Chondrocyte (in vitro differentiated cells): ENCODE measurements around the gene ST3GAL6. TPM values are rescaled to one million over a fixed set of nuclear protein-coding genes. Genes with fewer than 3 reads are reported as not detected.

ENCODE experiments used
- DNase-seq: peaks from one replicate; pipeline ENCODE4 v3.0.0; 2021; ENCODE audit warnings: mixed read lengths, low spot score
- H3K27ac Mint-ChIP-seq: one replicate; pipeline ENCODE4 v1.8.0; 2021; ENCODE audit warnings: mild to moderate bottlenecking, moderate library complexity, mixed read lengths; ENCODE audit not compliant: unreplicated experiment
- H3K27me3 Mint-ChIP-seq: 2 replicates; pipeline ENCODE4 v1.8.0; 2021; ENCODE audit warnings: low read depth, mixed read lengths
- H3K36me3 Mint-ChIP-seq: 2 replicates; pipeline ENCODE4 v1.8.0; 2021; ENCODE audit warnings: low read depth, mixed read lengths
- H3K4me1 Mint-ChIP-seq: 2 replicates; pipeline ENCODE4 v1.8.0; 2021; ENCODE audit warnings: low read depth, mild to moderate bottlenecking, mixed read lengths
- H3K4me3 Mint-ChIP-seq: one replicate; pipeline ENCODE4 v1.8.0; 2021; ENCODE audit warnings: mild to moderate bottlenecking, moderate library complexity, mixed read lengths; ENCODE audit not compliant: unreplicated experiment
- H3K9me3 Mint-ChIP-seq: 2 replicates; pipeline ENCODE4 v1.8.0; 2021; ENCODE audit warnings: low read depth, mixed read lengths
- total RNA-seq: library from RNA; stranded (reverse); gene quantifications from 3 replicates; pipeline ENCODE4 v1.2.1, GENCODE V29; 2021
- TF ChIP-seq, protein P1 (sequence below): fragments of 200-600 bp; sonication (generic); IDR thresholded peaks from 2 replicates; pipeline ENCODE4 v1.5.0; 2021; ENCODE audit warnings: antibody characterized with exemption, mild to moderate bottlenecking, moderate library complexity

Gene ST3GAL6
- total RNA-seq, 1 donor from 2014 or later, result 0.32 TPM

DNA sequence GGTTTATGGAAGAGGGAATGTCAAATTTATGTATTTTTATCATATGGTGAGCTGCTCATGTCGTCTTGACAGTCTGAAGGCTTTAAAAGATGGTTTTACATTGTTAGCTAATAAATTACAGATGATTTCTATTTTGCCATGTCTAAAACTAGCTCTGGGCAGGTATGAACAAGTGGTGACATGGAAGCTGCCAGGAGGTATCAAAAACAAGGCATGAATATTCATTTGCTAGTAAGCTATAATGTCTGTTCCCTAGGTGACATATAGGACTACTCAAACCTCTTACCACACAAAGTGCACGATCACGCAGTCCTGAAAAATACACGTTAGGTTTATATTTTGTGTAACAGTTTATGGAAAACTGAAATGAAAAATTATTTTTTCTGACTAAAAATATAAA is 34.8 kb downstream of the ST3GAL6 start:
- TF ChIP-seq, protein P1, sequence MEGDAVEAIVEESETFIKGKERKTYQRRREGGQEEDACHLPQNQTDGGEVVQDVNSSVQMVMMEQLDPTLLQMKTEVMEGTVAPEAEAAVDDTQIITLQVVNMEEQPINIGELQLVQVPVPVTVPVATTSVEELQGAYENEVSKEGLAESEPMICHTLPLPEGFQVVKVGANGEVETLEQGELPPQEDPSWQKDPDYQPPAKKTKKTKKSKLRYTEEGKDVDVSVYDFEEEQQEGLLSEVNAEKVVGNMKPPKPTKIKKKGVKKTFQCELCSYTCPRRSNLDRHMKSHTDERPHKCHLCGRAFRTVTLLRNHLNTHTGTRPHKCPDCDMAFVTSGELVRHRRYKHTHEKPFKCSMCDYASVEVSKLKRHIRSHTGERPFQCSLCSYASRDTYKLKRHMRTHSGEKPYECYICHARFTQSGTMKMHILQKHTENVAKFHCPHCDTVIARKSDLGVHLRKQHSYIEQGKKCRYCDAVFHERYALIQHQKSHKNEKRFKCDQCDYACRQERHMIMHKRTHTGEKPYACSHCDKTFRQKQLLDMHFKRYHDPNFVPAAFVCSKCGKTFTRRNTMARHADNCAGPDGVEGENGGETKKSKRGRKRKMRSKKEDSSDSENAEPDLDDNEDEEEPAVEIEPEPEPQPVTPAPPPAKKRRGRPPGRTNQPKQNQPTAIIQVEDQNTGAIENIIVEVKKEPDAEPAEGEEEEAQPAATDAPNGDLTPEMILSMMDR, result no peak
- Mint-ChIP-seq H3K27ac (no peak overlapping the region), H3K9me3 (no peaks in the 10 kb centered on the region), H3K27me3 (no peaks in the 10 kb centered on the region), H3K36me3 (peaks cover 30% of the 10 kb centered on the region), H3K4me1 (no peaks in the 10 kb centered on the region), H3K4me3 (no peak overlapping the region)
- no peak for DNase-seq

DNA sequence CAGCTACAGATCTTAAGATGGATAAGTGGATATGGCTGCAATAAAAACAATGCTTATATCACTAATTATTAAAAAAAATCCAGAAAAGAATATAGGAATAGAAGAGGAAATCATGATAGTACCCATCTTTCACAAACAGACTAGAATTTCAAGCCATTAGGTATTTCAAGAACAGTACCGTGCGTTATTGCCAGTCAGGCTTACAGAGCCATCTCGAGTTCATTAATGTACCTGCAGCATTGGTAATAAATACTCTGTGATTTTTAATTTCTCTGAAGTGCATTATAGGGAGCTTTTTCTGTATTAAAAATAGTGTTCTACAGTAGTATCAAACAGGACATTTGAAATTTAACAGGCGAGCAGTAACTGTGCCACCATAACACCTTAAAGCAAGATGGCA is 35.7 kb downstream of the ST3GAL6 start:
- Mint-ChIP-seq H3K36me3 (peaks cover 30% of the 10 kb centered on the region), H3K27me3 (no peaks in the 10 kb centered on the region), H3K4me1 (no peaks in the 10 kb centered on the region), H3K9me3 (no peaks in the 10 kb centered on the region), H3K27ac (no peak overlapping the region), H3K4me3 (no peak overlapping the region)
- TF ChIP-seq, protein P1, result no peak
- no peak for DNase-seq

DNA sequence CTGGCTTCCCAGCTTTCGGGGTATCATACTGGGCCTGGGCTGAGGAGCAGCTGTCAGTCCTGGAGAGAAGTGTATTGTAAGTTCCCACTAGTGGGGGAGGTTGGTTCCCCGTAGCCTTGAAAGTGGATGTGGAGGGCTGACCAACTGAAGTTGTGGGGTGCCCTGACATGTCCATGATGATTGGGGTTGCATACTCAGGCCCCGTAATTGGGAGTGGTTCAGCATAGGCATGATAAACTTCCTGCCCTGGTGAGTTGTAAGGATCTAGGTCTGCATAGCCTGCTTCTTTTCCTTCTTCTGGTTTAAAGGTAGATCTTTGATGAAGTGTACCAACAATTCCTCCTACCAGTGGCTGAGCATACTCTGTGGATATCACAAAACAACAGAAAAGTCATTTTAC is 36.3 kb downstream of the ST3GAL6 start:
- Mint-ChIP-seq H3K4me1 (no peaks in the 10 kb centered on the region), H3K27ac (no peak overlapping the region)

DNA sequence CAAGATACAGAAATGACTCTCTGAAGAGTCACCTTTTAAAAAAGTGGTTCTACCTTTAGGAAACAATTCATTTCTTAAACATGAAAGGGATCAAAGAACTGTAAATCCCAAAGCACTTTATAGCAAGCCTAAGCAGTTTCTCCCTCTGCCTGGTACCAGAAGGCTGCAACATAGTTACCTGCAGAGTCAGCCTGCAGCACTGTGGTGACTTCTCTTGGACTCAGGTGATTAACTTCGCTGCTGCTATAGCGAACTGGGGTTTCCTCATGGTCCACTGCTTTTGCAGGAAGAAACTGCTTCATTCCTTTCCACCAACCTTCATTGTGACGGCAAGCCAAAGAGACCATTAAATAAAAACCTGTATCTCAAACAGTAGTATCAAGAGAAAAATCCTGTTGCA is 37.3 kb downstream of the ST3GAL6 start:
- Mint-ChIP-seq H3K27ac (no peak overlapping the region), H3K9me3 (no peaks in the 10 kb centered on the region)
- TF ChIP-seq, protein P1, result no peak

More for the DNA sequence above, 36.3 kb downstream of the ST3GAL6 start:
- Mint-ChIP-seq H3K27me3 (no peaks in the 10 kb centered on the region), H3K9me3 (no peaks in the 10 kb centered on the region), H3K36me3 (peaks cover 30% of the 10 kb centered on the region), H3K4me3 (no peak overlapping the region)
- DNase-seq, result no peak
- TF ChIP-seq, protein P1, result no peak

DNA sequence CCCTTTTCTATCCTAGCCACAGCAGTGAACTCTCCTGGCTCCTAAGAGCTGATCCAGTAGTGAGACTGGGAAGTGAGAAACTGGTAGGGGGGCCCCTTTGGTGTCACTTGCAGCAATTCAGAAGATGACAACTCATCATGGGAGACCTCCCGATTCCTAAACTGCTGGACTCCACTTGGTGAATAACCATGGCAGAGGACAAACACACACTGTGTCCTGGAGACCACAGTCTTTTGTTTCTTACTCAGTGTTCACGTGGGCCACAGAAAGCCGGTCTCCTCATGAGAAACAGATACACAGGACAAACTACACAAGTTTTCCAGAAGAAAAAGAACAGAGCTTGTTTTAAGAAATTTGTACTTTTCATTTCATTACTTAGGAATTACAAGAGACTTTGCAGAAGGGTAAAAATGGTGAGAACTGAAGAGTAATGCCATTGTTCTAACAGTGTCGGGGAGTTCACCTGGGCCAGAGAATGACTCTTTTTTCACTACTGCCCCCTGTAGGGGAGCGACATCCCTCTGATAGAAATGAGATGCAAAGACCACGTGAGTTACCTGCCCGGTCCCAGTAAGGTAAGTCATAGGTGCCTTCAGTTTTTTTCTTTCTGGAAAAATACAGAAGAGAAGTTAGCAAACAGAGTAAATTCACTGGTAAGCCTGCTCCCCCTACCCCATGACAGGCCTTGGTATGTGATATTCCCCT is 38.1 kb downstream of the ST3GAL6 start:
- no peaks in the 10 kb centered on the region for H3K9me3 Mint-ChIP-seq
- TF ChIP-seq, protein P1, result peak; percentile 42
- no peaks in the 10 kb centered on the region for H3K4me1 Mint-ChIP-seq
- H3K4me3 Mint-ChIP-seq, result no peak overlapping the region
- peaks cover 32% of the 10 kb centered on the region for H3K36me3 Mint-ChIP-seq
- no peaks in the 10 kb centered on the region for H3K27me3 Mint-ChIP-seq
- no peak for DNase-seq
- H3K27ac Mint-ChIP-seq, result no peak overlapping the region

More for the DNA sequence above, 37.3 kb downstream of the ST3GAL6 start:
- no peak overlapping the region for H3K4me3 Mint-ChIP-seq
- no peaks in the 10 kb centered on the region for H3K4me1 Mint-ChIP-seq
- H3K36me3 Mint-ChIP-seq, result peaks cover 32% of the 10 kb centered on the region
- no peak for DNase-seq
- H3K27me3 Mint-ChIP-seq, result no peaks in the 10 kb centered on the region
